ENCODE data around the gene EEF1A1.
A peak's percentile ranks its signal among the peaks of the same experiment; 100 is the strongest.

- TF ChIP-seq, protein P1, sequence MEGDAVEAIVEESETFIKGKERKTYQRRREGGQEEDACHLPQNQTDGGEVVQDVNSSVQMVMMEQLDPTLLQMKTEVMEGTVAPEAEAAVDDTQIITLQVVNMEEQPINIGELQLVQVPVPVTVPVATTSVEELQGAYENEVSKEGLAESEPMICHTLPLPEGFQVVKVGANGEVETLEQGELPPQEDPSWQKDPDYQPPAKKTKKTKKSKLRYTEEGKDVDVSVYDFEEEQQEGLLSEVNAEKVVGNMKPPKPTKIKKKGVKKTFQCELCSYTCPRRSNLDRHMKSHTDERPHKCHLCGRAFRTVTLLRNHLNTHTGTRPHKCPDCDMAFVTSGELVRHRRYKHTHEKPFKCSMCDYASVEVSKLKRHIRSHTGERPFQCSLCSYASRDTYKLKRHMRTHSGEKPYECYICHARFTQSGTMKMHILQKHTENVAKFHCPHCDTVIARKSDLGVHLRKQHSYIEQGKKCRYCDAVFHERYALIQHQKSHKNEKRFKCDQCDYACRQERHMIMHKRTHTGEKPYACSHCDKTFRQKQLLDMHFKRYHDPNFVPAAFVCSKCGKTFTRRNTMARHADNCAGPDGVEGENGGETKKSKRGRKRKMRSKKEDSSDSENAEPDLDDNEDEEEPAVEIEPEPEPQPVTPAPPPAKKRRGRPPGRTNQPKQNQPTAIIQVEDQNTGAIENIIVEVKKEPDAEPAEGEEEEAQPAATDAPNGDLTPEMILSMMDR (IDR thresholded peaks at IDR 0.05), result no peak
- TF ChIP-seq POLR2A (IDR thresholded peaks at IDR 0.05), result peak in 1 of 2 donors; percentile 57
Observed at GRCh38 chr6:73523434-73524123, 2.7 kb upstream of the EEF1A1 start.

Measured in adrenal gland (tissue), 5 donors.